MM.1S (cell line): ENCODE measurements around the gene KLC4.
A peak's percentile ranks its signal among the peaks of the same experiment; 100 is the strongest.

ENCODE experiments used
- DNase-seq: peaks from one replicate; pipeline ENCODE4 v3.0.0-alpha.2; 2015
- H2AFZ ChIP-seq: fragments of 300-600 bp; sonication (generic); 2 replicates; pipeline ENCODE4 v1.6.0; 2016; ENCODE audit warnings: antibody characterized with exemption, low read length
- H3F3A ChIP-seq: fragments of 300-600 bp; sonication (generic); 2 replicates; pipeline ENCODE4 v1.6.1; 2016; ENCODE audit warnings: mild to moderate bottlenecking, antibody characterized with exemption, low read length, moderate library complexity, mixed read lengths; ENCODE audit not compliant: insufficient read depth
- H3K27ac ChIP-seq: fragments of 300-600 bp; sonication (generic); 2 replicates; pipeline ENCODE4 v1.5.1; 2016; ENCODE audit warnings: mild to moderate bottlenecking, low read length
- H3K27me3 ChIP-seq: fragments of 300-600 bp; sonication (generic); replicated peaks from 2 replicates; pipeline ENCODE4 v1.6.0; 2016; ENCODE audit warnings: low read length; ENCODE audit not compliant: insufficient read depth
- H3K36me3 ChIP-seq: fragments of 300-600 bp; sonication (generic); replicated peaks from 2 replicates; pipeline ENCODE4 v1.6.1; 2016; ENCODE audit warnings: mild to moderate bottlenecking, low read length, mixed read lengths; ENCODE audit not compliant: insufficient read depth
- H3K4me1 ChIP-seq: fragments of 300-600 bp; sonication (generic); 2 replicates; pipeline ENCODE4 v1.6.1; 2016; ENCODE audit warnings: low read length, mixed read lengths
- H3K4me2 ChIP-seq: fragments of 300-600 bp; sonication (generic); 2 replicates; pipeline ENCODE4 v1.6.0; 2016; ENCODE audit warnings: low read depth, low read length
- H3K4me3 ChIP-seq: fragments of 300-600 bp; sonication (generic); 2 replicates; pipeline ENCODE4 v1.5.1; 2016; ENCODE audit warnings: low read length, mixed read lengths
- H3K79me2 ChIP-seq: fragments of 300-600 bp; sonication (generic); 2 replicates; pipeline ENCODE4 v1.6.1; 2016; ENCODE audit warnings: mixed run types, low read length, mixed read lengths
- H3K9ac ChIP-seq: fragments of 300-600 bp; sonication (generic); 2 replicates; pipeline ENCODE4 v1.6.1; 2016; ENCODE audit warnings: low read length, mixed read lengths
- H3K9me2 ChIP-seq: fragments of 300-600 bp; sonication (generic); replicated peaks from 2 replicates; pipeline ENCODE4 v1.6.1; 2016; ENCODE audit warnings: mild to moderate bottlenecking, low read length, mixed read lengths; ENCODE audit not compliant: insufficient read depth
- H3K9me3 ChIP-seq: fragments of 300-600 bp; sonication (generic); replicated peaks from 2 replicates; pipeline ENCODE4 v1.6.1; 2016; ENCODE audit warnings: mild to moderate bottlenecking, low read length, mixed read lengths; ENCODE audit not compliant: insufficient read depth
- H4K20me1 ChIP-seq: fragments of 300-600 bp; sonication (generic); 2 replicates; pipeline ENCODE4 v1.6.1; 2016; ENCODE audit warnings: mild to moderate bottlenecking, low read length, moderate library complexity, mixed read lengths; ENCODE audit not compliant: insufficient read depth
- EZH2 ChIP-seq: fragments of 300-600 bp; sonication (generic); optimal IDR thresholded peaks from 2 replicates; pipeline ENCODE3; 2017; ENCODE audit warnings: low read depth, mild to moderate bottlenecking, antibody characterized with exemption, low read length, mixed read lengths
- EZH2phosphoT487 ChIP-seq: fragments of 300-600 bp; sonication (generic); IDR thresholded peaks from 2 replicates; pipeline ENCODE4 v1.6.1; 2018; ENCODE audit warnings: antibody characterized with exemption, low read length
- TF ChIP-seq, protein P1 (sequence below): fragments of 300-600 bp; sonication (generic); IDR thresholded peaks from 2 replicates; pipeline ENCODE4 v1.5.1; 2016; ENCODE audit warnings: antibody characterized with exemption, low read length, mixed read lengths

Gene KLC4

DNA sequence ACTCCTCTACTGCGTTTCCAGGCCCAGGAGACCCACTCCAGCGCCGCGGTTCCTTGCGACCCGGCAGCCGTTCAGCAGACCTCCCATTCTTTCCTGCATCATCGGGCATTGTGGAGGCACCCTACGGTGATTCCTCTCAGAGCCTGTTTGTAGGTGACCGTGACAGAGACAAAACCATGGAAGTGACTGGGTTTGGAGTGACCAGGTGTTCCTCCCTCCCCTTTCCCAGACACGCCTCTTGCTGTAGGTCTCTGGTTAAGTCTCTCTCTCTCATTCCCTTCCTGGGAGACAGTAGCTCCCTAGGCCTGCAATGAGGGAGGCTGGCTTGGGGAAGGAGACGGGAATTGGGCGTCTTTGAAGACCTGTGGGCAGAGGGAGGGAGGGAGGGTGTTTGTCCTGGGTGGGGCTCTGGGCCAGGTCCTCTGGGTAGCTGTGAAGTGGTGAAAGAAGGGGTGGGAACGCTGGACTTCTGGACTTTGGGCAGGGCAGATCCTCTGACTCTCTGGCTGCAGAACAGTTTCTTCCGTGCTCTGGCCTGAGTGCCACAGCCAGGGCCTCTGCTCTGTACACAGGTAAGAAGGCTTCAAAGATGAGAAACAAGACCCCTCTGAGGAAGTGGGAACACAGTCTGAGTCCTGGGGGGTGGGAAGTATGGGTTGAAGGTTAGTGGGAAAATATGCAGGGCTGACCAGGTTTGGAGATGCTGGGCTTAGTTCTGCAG is 763 bp downstream of the KLC4 start:
- Histone ChIP-seq H3F3A (no peaks in the 10 kb centered on the region), H3K9ac (peak overlapping the region; percentile 69), H3K27ac (no peak overlapping the region), H4K20me1 (no peaks in the 10 kb centered on the region), H3K36me3 (no peaks in the 10 kb centered on the region), H2AFZ (peak overlapping the region; percentile 95), H3K4me3 (peak overlapping the region; percentile 74), H3K27me3 (no peaks in the 10 kb centered on the region), H3K9me2 (no peaks in the 10 kb centered on the region), H3K9me3 (no peaks in the 10 kb centered on the region), H3K4me2 (peak overlapping the region; percentile 85), H3K4me1 (peaks cover 9% of the 10 kb centered on the region), H3K79me2 (peaks cover 22% of the 10 kb centered on the region)
- TF ChIP-seq EZH2 = no peak
- TF ChIP-seq EZH2phosphoT487 = no peak
- TF ChIP-seq, protein P1, sequence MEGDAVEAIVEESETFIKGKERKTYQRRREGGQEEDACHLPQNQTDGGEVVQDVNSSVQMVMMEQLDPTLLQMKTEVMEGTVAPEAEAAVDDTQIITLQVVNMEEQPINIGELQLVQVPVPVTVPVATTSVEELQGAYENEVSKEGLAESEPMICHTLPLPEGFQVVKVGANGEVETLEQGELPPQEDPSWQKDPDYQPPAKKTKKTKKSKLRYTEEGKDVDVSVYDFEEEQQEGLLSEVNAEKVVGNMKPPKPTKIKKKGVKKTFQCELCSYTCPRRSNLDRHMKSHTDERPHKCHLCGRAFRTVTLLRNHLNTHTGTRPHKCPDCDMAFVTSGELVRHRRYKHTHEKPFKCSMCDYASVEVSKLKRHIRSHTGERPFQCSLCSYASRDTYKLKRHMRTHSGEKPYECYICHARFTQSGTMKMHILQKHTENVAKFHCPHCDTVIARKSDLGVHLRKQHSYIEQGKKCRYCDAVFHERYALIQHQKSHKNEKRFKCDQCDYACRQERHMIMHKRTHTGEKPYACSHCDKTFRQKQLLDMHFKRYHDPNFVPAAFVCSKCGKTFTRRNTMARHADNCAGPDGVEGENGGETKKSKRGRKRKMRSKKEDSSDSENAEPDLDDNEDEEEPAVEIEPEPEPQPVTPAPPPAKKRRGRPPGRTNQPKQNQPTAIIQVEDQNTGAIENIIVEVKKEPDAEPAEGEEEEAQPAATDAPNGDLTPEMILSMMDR = no peak
- no peak for DNase-seq

DNA sequence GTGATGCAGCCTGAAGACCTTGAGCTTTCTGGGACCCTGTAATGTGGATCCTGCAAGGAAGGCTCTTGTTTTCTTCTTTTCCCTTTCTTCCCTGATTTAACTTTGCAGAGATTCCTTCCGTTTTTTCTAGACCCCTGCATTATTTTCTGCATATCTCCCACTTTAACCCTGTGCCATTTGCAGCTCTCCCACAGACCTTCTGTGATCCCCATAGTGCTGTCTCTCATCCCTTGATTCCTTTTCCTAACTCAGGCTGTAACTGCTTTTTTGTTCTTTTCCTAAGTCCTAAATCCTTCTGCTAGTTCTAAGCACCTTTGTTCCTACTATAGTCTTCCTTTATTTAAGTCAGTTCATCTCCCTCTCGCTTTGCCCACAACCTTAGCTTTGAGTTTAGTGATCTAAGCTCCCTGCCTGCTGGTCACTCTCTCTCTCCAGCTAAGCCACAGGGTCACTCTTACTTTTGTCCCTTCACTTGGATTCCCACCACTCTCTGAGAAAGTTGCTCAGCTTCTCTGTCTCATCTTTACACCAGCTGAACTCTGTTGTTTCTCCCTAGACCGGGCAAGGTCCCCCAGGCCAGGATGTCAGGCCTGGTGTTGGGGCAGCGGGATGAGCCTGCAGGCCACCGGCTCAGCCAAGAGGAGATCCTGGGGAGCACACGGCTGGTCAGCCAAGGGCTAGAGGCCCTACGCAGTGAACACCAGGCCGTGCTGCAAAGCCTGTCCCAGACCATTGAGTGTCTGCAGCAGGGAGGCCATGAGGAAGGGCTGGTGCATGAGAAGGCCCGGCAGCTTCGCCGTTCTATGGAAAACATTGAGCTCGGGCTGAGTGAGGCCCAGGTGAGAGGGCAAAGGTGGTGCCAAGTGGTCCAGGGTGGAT is 1.6 kb downstream of the KLC4 start:
- peak overlapping the region; percentile 85; the same call in 1 of the 2 replicates for H3K4me2 ChIP-seq
- H3F3A ChIP-seq = no peaks in the 10 kb centered on the region
- no peak overlapping the region for H3K4me3 ChIP-seq
- H3K9me3 ChIP-seq = no peaks in the 10 kb centered on the region
- no peaks in the 10 kb centered on the region for H3K36me3 ChIP-seq
- no peaks in the 10 kb centered on the region for H4K20me1 ChIP-seq
- H3K27ac ChIP-seq = no peak overlapping the region
- peaks cover 22% of the 10 kb centered on the region for H3K79me2 ChIP-seq
- H3K9me2 ChIP-seq = no peaks in the 10 kb centered on the region
- H2AFZ ChIP-seq = no peak overlapping the region
- TF ChIP-seq, protein P1 = no peak
- TF ChIP-seq EZH2phosphoT487 = no peak
- no peak for TF ChIP-seq EZH2
- H3K9ac ChIP-seq = no peak overlapping the region
- no peaks in the 10 kb centered on the region for H3K27me3 ChIP-seq
- DNase-seq = no peak
- H3K4me1 ChIP-seq = peaks cover 9% of the 10 kb centered on the region

DNA sequence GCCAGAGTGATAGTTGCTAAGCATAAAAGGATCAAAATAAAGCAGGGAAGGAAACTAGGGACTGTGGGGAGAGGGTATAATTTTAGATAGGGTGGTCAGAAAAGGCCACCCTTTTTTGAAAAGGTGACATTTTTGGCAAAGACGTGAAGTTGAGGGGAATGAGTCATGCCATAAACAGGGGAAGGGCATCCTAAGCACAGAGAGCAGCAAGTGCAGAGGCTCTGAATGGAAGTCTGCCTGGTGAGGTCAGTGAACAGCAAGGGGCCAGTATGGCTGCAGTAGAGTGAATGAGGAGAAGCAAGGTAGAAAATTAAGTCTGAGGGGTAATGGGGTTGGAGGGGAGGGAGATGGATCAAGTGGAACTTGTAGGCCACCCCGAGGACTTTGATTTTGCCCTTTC is 2.4 kb downstream of the KLC4 start:
- no peaks in the 10 kb centered on the region for H3K36me3 ChIP-seq
- TF ChIP-seq, protein P1 = no peak
- TF ChIP-seq EZH2phosphoT487 (no peak), EZH2 (no peak)

More for the DNA sequence above, 2.4 kb downstream of the KLC4 start:
- Histone ChIP-seq H3F3A (no peaks in the 10 kb centered on the region), H3K4me3 (no peak overlapping the region), H4K20me1 (no peaks in the 10 kb centered on the region), H3K9me2 (no peaks in the 10 kb centered on the region), H3K9me3 (no peaks in the 10 kb centered on the region), H3K9ac (no peak overlapping the region), H3K27ac (no peak overlapping the region), H3K4me1 (peaks cover 9% of the 10 kb centered on the region), H3K79me2 (peaks cover 22% of the 10 kb centered on the region), H3K4me2 (no peak overlapping the region), H2AFZ (no peak overlapping the region), H3K27me3 (no peaks in the 10 kb centered on the region)
- DNase-seq = no peak
